ENCODE measurements around the gene RTN4RL1. TPM values are rescaled to one million over a fixed set of nuclear protein-coding genes. Genes with fewer than 3 reads are reported as not detected.

RTN4RL1 gene
- total RNA-seq, 1 donor from 2014 or later = 3.7 TPM

- DNase-seq (ENCODE audit: extremely low spot score in 2 of 2) = no peak
- peaks cover 0 to 15% of the 10 kb centered on the region in 2 donors for H3K36me3 ChIP-seq
- H3K27ac ChIP-seq = peak overlapping the region; percentile 83
- H3K27me3 ChIP-seq = no peaks in the 10 kb centered on the region
- H3K9me3 ChIP-seq = no peaks in the 10 kb centered on the region
- peaks cover 19% of the 10 kb centered on the region for H3K4me1 ChIP-seq
- peak overlapping the region; percentile 60 to 92 for H3K4me3 ChIP-seq
- TF ChIP-seq POLR2A (IDR thresholded peaks at IDR 0.05) = no peak
- TF ChIP-seq CTCF (IDR thresholded peaks at IDR 0.05) = no peak
- no peak for TF ChIP-seq POLR2AphosphoS5 (IDR thresholded peaks at IDR 0.05; ENCODE audit: insufficient read depth in 1 of 2, low read depth in 1 of 2)
- intact Hi-C loops (cut with DNase I) = no loop called here
These were observed 15.9 kb upstream of the RTN4RL1 start for GRCh38 chr17:2040942-2041560.

GRCh38 chr17:2040219-2040827, 15.2 kb upstream of the RTN4RL1 start:
- no peak for DNase-seq (ENCODE audit: extremely low spot score in 2 of 2)
- Histone ChIP-seq H3K27ac (no peak overlapping the region), H3K27me3 (no peaks in the 10 kb centered on the region), H3K4me3 (no peak overlapping the region), H3K36me3 (peaks cover 0 to 20% of the 10 kb centered on the region in 2 donors), H3K4me1 (peaks cover 19% of the 10 kb centered on the region), H3K9me3 (no peaks in the 10 kb centered on the region)
- TF ChIP-seq CTCF (IDR thresholded peaks at IDR 0.05) = no peak
- TF ChIP-seq POLR2A (IDR thresholded peaks at IDR 0.05) = no peak
- no peak for TF ChIP-seq POLR2AphosphoS5 (IDR thresholded peaks at IDR 0.05; ENCODE audit: insufficient read depth in 1 of 2, low read depth in 1 of 2)
- intact Hi-C loops (cut with DNase I) = no loop called here

- H3K27me3 ChIP-seq = no peaks in the 10 kb centered on the region
- no peaks in the 10 kb centered on the region for H3K9me3 ChIP-seq
- no peak overlapping the region for H3K4me3 ChIP-seq
- TF ChIP-seq POLR2AphosphoS5 (IDR thresholded peaks at IDR 0.05; ENCODE audit: insufficient read depth in 1 of 2, low read depth in 1 of 2) = no peak
- TF ChIP-seq CTCF (IDR thresholded peaks at IDR 0.05) = no peak
- no peak for TF ChIP-seq POLR2A (IDR thresholded peaks at IDR 0.05)
- DNase-seq (ENCODE audit: extremely low spot score in 2 of 2) = no peak
- no peak overlapping the region for H3K27ac ChIP-seq
- intact Hi-C loops (cut with DNase I) = no loop called here
- peaks cover 10% of the 10 kb centered on the region for H3K4me1 ChIP-seq
- H3K36me3 ChIP-seq = peaks cover 0 to 25% of the 10 kb centered on the region in 2 donors
These were observed 12.0 kb upstream of the RTN4RL1 start for GRCh38 chr17:2037155-2037554.

- no peak overlapping the region for H3K4me3 ChIP-seq
- peaks cover 0 to 25% of the 10 kb centered on the region in 2 donors for H3K36me3 ChIP-seq
- no peaks in the 10 kb centered on the region for H3K27me3 ChIP-seq
- intact Hi-C loops (cut with DNase I) = no loop called here
- TF ChIP-seq CTCF (IDR thresholded peaks at IDR 0.05) (no peak), POLR2AphosphoS5 (IDR thresholded peaks at IDR 0.05; ENCODE audit: insufficient read depth in 1 of 2, low read depth in 1 of 2) (no peak), POLR2A (IDR thresholded peaks at IDR 0.05) (no peak)
- no peaks in the 10 kb centered on the region for H3K9me3 ChIP-seq
- H3K4me1 ChIP-seq = peaks cover 16% of the 10 kb centered on the region
- DNase-seq (ENCODE audit: extremely low spot score in 2 of 2) = no peak
- no peak overlapping the region for H3K27ac ChIP-seq
These were observed 10.7 kb upstream of the RTN4RL1 start for GRCh38 chr17:2035541-2036488.

Measured in vagina (tissue), 2 donors.